B cell (primary cell): ENCODE data around the gene INPP5B. TPM values are rescaled to one million over a fixed set of nuclear protein-coding genes. Genes with fewer than 3 reads are reported as not detected.

Source experiments
- ATAC-seq: fragments of 200-7000 bp; cut with Tn5 transposase; one replicate; pipeline ENCODE4 v1.10.0; 2021; ENCODE audit warnings: low read depth, mild to moderate bottlenecking, moderate number of reproducible peaks, moderate library complexity
- CTCF ChIA-PET: fragments of 350-600 bp; sonication (Branson Sonifier 250); formaldehyde crosslinking; loops from one replicate; lab custom pipeline; 2021; ENCODE audit warnings: antibody characterized with exemption, inconsistent platforms; lab: Charles Lee
- POLR2A ChIA-PET: fragments of 350-600 bp; sonication (Branson Sonifier 250); formaldehyde crosslinking; loops from one replicate; lab custom pipeline; 2021; ENCODE audit warnings: antibody characterized with exemption; lab: Charles Lee
- DNase-seq: peaks from one replicate; pipeline ENCODE4 v3.0.0; 2013
- H2AFZ ChIP-seq: 2 replicates; pipeline ENCODE4 v1.6.1; 2012; ENCODE audit warnings: mild to moderate bottlenecking, low read depth, low read length; ENCODE audit not compliant: insufficient read depth, poor library complexity, severe bottlenecking
- H3K27ac ChIP-seq, 2 donors: 1 replicate in 1 of 2; 2 replicates in 1 of 2; pipeline ENCODE4 v1.5.1; 2012 to 2013; ENCODE audit warnings: low read length in 2 of 2, mild to moderate bottlenecking in 2 of 2, moderate library complexity in 1 of 2
- H3K27me3 ChIP-seq, 4 experiments: fragments of 200-600 bp in 1 of 4; sonication (generic) in 1 of 4; replicated peaks in 1 of 4; 1 replicate in 2 of 4; 2 replicates in 2 of 4; pipeline versions ENCODE4 v1.6.1 to v1.7.0; 2013 to 2016; ENCODE audit warnings: low read length in 3 of 4, mild to moderate bottlenecking in 2 of 4, mixed read lengths in 1 of 4, moderate library complexity in 1 of 4; ENCODE audit not compliant: insufficient read depth in 4 of 4, control insufficient read depth in 3 of 4; ENCODE audit errors: control extremely low read depth in 1 of 4
- H3K36me3 ChIP-seq, 2 experiments: replicated peaks in 1 of 2; 1 replicate in 1 of 2; 2 replicates in 1 of 2; pipeline versions ENCODE4 v1.6.1 to v1.7.1; 2013; ENCODE audit warnings: low read length in 1 of 2; ENCODE audit not compliant: insufficient read depth in 2 of 2, control insufficient read depth in 1 of 2; ENCODE audit errors: control extremely low read depth in 1 of 2, extremely low read depth in 1 of 2
- H3K4me1 ChIP-seq, 2 donors: fragments of 200-600 bp in 1 of 2; sonication (generic) in 1 of 2; 1 replicate in 1 of 2; 2 replicates in 1 of 2; pipeline versions ENCODE4 v1.5.1 to v1.6.1; 2013 to 2017; ENCODE audit warnings: low read length in 2 of 2; ENCODE audit not compliant: control insufficient read depth in 2 of 2, insufficient read depth in 2 of 2
- H3K4me2 ChIP-seq: replicated peaks from 2 replicates; pipeline ENCODE3; 2012; ENCODE audit warnings: mild to moderate bottlenecking, low read depth, low read length; ENCODE audit not compliant: poor library complexity, severe bottlenecking
- H3K4me3 ChIP-seq, 5 experiments: fragments of 200-600 bp in 1 of 5; sonication (generic) in 1 of 5; 1 replicate in 3 of 5; 2 replicates in 2 of 5; pipeline versions ENCODE4 v1.5.1 to v1.7.0; 2011 to 2016; ENCODE audit warnings: low read length in 4 of 5, mild to moderate bottlenecking in 4 of 5, low read depth in 2 of 5, control low read depth in 1 of 5, moderate library complexity in 1 of 5; ENCODE audit not compliant: insufficient read depth in 1 of 5; ENCODE audit errors: control extremely low read depth in 1 of 5, extremely low read depth in 1 of 5
- H3K79me2 ChIP-seq: fragments of 200-600 bp; sonication (generic); one replicate; pipeline ENCODE4 v1.6.0; 2016; ENCODE audit warnings: low read length; ENCODE audit not compliant: control insufficient read depth, insufficient read depth
- H3K9ac ChIP-seq: fragments of 200-600 bp; sonication (generic); 2 replicates; pipeline ENCODE4 v1.6.1; 2017; ENCODE audit warnings: mild to moderate bottlenecking, low read length, moderate library complexity
- H3K9me3 ChIP-seq, 3 donors: one replicate each; pipeline versions ENCODE4 v1.6.1 to v1.7.1; 2013; ENCODE audit warnings: low read length in 2 of 3; ENCODE audit not compliant: control insufficient read depth in 2 of 3, insufficient read depth in 1 of 3; ENCODE audit errors: control extremely low read depth in 1 of 3
- H4K20me1 ChIP-seq: 2 replicates; pipeline ENCODE4 v1.6.0; 2012; ENCODE audit warnings: mild to moderate bottlenecking, low read length; ENCODE audit not compliant: insufficient read depth, control insufficient read depth, poor library complexity, severe bottlenecking
- H3K27ac Mint-ChIP-seq: one replicate; pipeline ENCODE4 v1.8.0; 2021; ENCODE audit warnings: mixed read lengths
- H3K27me3 Mint-ChIP-seq: one replicate; pipeline ENCODE4 v1.8.0; 2021; ENCODE audit warnings: mixed read lengths
- H3K4me1 Mint-ChIP-seq: one replicate; pipeline ENCODE4 v1.8.0; 2021; ENCODE audit warnings: mixed read lengths
- H3K4me3 Mint-ChIP-seq: one replicate; pipeline ENCODE4 v1.8.0; 2021; ENCODE audit warnings: mixed read lengths
- H3K9me3 Mint-ChIP-seq: one replicate; pipeline ENCODE4 v1.8.0; 2022; ENCODE audit warnings: mixed read lengths; ENCODE audit not compliant: insufficient read depth
- CTCF ChIP-seq: fragments of 200-600 bp; IDR thresholded peaks from one replicate; pipeline ENCODE4 v1.8.0; 2022; ENCODE audit warnings: antibody characterized with exemption, mild to moderate bottlenecking
- EZH2 ChIP-seq: IDR thresholded peaks from 2 replicates; pipeline ENCODE4 v1.6.1; 2012; ENCODE audit warnings: borderline replicate concordance, low read depth, mild to moderate bottlenecking, moderate library complexity, low read length; ENCODE audit not compliant: insufficient read depth, poor library complexity, severe bottlenecking
- WGBS: methylation state at CpG from one replicate; pipeline ENCODE4 v1.1.5; 2013; ENCODE audit warnings: missing lambda C conversion rate; ENCODE audit not compliant: insufficient coverage; 5-methylcytosine and 5-hydroxymethylcytosine counted together
- intact Hi-C: fragments of 100-400 bp; cut with micrococcal nuclease; formaldehyde crosslinking; loops from one replicate; pipeline ENCODE4 v1.10.0; 2022
- polyA plus RNA-seq: library from polyadenylated mRNA; depleted of rRNA; stranded (reverse); fragments of >200 nt; gene quantifications from 2 replicates; pipeline ENCODE4 v1.2.3, GENCODE V29; 2012
- small RNA-seq: library from RNA; depleted of rRNA; stranded (forward); fragments of <200 nt; gene quantifications from one replicate; pipeline ENCODE3, GENCODE V24; 2012; ENCODE audit warnings: low replicate concordance, low read depth; ENCODE audit not compliant: insufficient read length
- total RNA-seq, 2 donors: library from RNA; stranded (reverse); fragments of 120-200 nt in 1 of 2; gene quantifications; 1 replicate in 1 of 2; 2 replicates in 1 of 2; pipeline versions ENCODE4 v1.2.3 to v1.2.4, GENCODE V29; 2013 to 2022

The INPP5B gene
- total and polyA plus RNA-seq, 2 donors (not counting 1 experiment from before 2014, with no cell fraction given), result 45.4 to 63.3 TPM

GRCh38 chr1:37811027-37811655 is 135.7 kb downstream of the INPP5B start:
- H3K27ac Mint-ChIP-seq, result peak overlapping the region; percentile 37
- peak; percentile 28 for ATAC-seq
- no peaks in the 10 kb centered on the region for H3K9me3 ChIP-seq
- TF ChIP-seq EZH2 (no peak), CTCF (peak; percentile 92)
- H3K9me3 Mint-ChIP-seq, result no peaks in the 10 kb centered on the region
- H3K36me3 ChIP-seq, result peaks cover 0 to 30% of the 10 kb centered on the region in 2 experiments
- peaks cover 15% of the 10 kb centered on the region for H4K20me1 ChIP-seq
- POLR2A ChIA-PET, result no interaction called here
- intact Hi-C loops, result loop anchor here (1.0 to 2.0 kb wide), 2 partner anchors 16 to 121 kb away; a partner anchor contains a TSS
- no peak overlapping the region for H3K4me3 Mint-ChIP-seq
- peak; percentile 76 for DNase-seq
- H3K79me2 ChIP-seq, result peaks cover 36% of the 10 kb centered on the region
- no peaks in the 10 kb centered on the region for H3K27me3 Mint-ChIP-seq
- H3K4me1 Mint-ChIP-seq, result peaks cover 33% of the 10 kb centered on the region
- peaks cover 14 to 30% of the 10 kb centered on the region in 2 donors for H3K4me1 ChIP-seq
- peak overlapping the region in 1 of 2 donors; percentile 23 for H3K27ac ChIP-seq
- no peak overlapping the region for H2AFZ ChIP-seq
- no peak overlapping the region for H3K4me2 ChIP-seq
- H3K9ac ChIP-seq, result no peak overlapping the region
- WGBS, result 43% methylated on average over 4 of the region's 7 CpGs
- no peaks in the 10 kb centered on the region for H3K27me3 ChIP-seq
- CTCF ChIA-PET, result interaction anchor here (1.6 kb wide), 1 partner anchor 12 kb away, joined by 6 read pairs; no protein-coding TSS in a partner anchor
- H3K4me3 ChIP-seq, result no peak overlapping the region

Small RNA genes lying within 50 kb of the gene (small RNA-seq; reads per million reads assigned to genes)
- gene RF00017, result not detected
- not detected for gene RF00092
- not detected for gene RNU6-510P
- not detected for gene RNU6-584P

Other genes with a start within 250 kb of the INPP5B start
- gene EPHA10, start 181.9 kb downstream of the INPP5B start, total RNA-seq, result 0.39 and 0.61 TPM in 2 replicates
- gene EPHA10, start 181.9 kb downstream of the INPP5B start, polyA plus RNA-seq, result 0.17 and 0.94 TPM in 2 replicates
- gene MANEAL, start 153.2 kb downstream of the INPP5B start, total RNA-seq, result 6.6 and 7.8 TPM in 2 replicates
- 1.1 and 3.1 TPM in 2 replicates for gene MANEAL, start 153.2 kb downstream of the INPP5B start, polyA plus RNA-seq
- 15.7 and 16.9 TPM in 2 replicates for gene C1orf122, start 139.3 kb downstream of the INPP5B start, total RNA-seq
- gene C1orf122, start 139.3 kb downstream of the INPP5B start, polyA plus RNA-seq, result 10.7 and 15.7 TPM in 2 replicates
- 12.5 and 14.0 TPM in 2 replicates for gene YRDC, start 138.8 kb downstream of the INPP5B start, total RNA-seq
- 16.7 and 17.1 TPM in 2 replicates for gene YRDC, start 138.8 kb downstream of the INPP5B start, polyA plus RNA-seq
- 34.6 and 36.7 TPM in 2 replicates for gene MTF1, start 87.5 kb downstream of the INPP5B start, total RNA-seq
- 5.2 and 6.2 TPM in 2 replicates for gene MTF1, start 87.5 kb downstream of the INPP5B start, polyA plus RNA-seq
- gene SF3A3, start 43.0 kb upstream of the INPP5B start, total RNA-seq, result 65.2 and 66.7 TPM in 2 replicates
- 18.4 and 20.2 TPM in 2 replicates for gene SF3A3, start 43.0 kb upstream of the INPP5B start, polyA plus RNA-seq
- gene FHL3, start 58.5 kb upstream of the INPP5B start, total RNA-seq, result 2.2 TPM in 2 replicates
- 0.15 and 0.94 TPM in 2 replicates for gene FHL3, start 58.5 kb upstream of the INPP5B start, polyA plus RNA-seq
- 16.4 and 16.8 TPM in 2 replicates for gene UTP11, start 65.7 kb upstream of the INPP5B start, total RNA-seq
- 6.0 and 10.4 TPM in 2 replicates for gene UTP11, start 65.7 kb upstream of the INPP5B start, polyA plus RNA-seq
- gene POU3F1, start 99.7 kb upstream of the INPP5B start, total RNA-seq, result 3.4 and 3.8 TPM in 2 replicates
- gene POU3F1, start 99.7 kb upstream of the INPP5B start, polyA plus RNA-seq, result 0.45 and 0.63 TPM in 2 replicates